MCF 10A (cell line): ENCODE results near the gene KCNA3. TPM values are rescaled to one million over a fixed set of nuclear protein-coding genes. Genes with fewer than 3 reads are reported as not detected.

Experiments
- Bru-seq: library from RNA; stranded (reverse); fragments of 400-500 nt; gene quantifications from one replicate; lab custom pipeline; 2021; lab: Mats Ljungman, UMichigan
- BruChase-seq, 2 experiments: library from RNA; stranded (reverse); fragments of 400-500 nt; gene quantifications; one replicate each; lab custom pipeline; 2021; lab: Mats Ljungman, UMichigan
- BruUV-seq: library from RNA; stranded (reverse); fragments of 400-500 nt; replicated peaks from 2 replicates; lab custom pipeline; 2021; lab: Mats Ljungman, UMichigan
- CTCF ChIA-PET: fragments of 300-600 bp; sonication (Branson Sonifier 250); formaldehyde crosslinking; extraction: SDS; loops from one replicate; lab custom pipeline; 2021; ENCODE audit warnings: antibody characterized with exemption, inconsistent platforms; lab: Yijun Ruan, JAX
- POLR2A ChIA-PET: fragments of 300-600, 350-650 bp; sonication (Branson Sonifier 250); formaldehyde crosslinking; extraction: SDS; loops from one replicate; lab custom pipeline; 2020; ENCODE audit warnings: antibody characterized with exemption, inconsistent platforms; lab: Yijun Ruan, JAX
- DNase-seq: peaks from one replicate; pipeline ENCODE4 v3.0.0-alpha.2; 2018; ENCODE audit not compliant: unreplicated experiment
- H3K27ac Mint-ChIP-seq: one replicate; pipeline ENCODE4 v1.8.0; 2022; ENCODE audit warnings: mild to moderate bottlenecking, low read depth, mixed read lengths; ENCODE audit not compliant: unreplicated experiment
- H3K27me3 Mint-ChIP-seq: one replicate; pipeline ENCODE4 v1.8.0; 2022; ENCODE audit warnings: mixed read lengths; ENCODE audit not compliant: insufficient read depth, unreplicated experiment
- H3K36me3 Mint-ChIP-seq: one replicate; pipeline ENCODE4 v1.8.0; 2022; ENCODE audit warnings: mild to moderate bottlenecking, moderate library complexity, mixed read lengths; ENCODE audit not compliant: insufficient read depth, unreplicated experiment
- H3K4me1 Mint-ChIP-seq: one replicate; pipeline ENCODE4 v1.8.0; 2022; ENCODE audit warnings: mixed read lengths; ENCODE audit not compliant: insufficient read depth, unreplicated experiment
- H3K4me3 Mint-ChIP-seq: one replicate; pipeline ENCODE4 v1.8.0; 2022; ENCODE audit warnings: mild to moderate bottlenecking, moderate library complexity, mixed read lengths; ENCODE audit not compliant: unreplicated experiment
- H3K9me3 Mint-ChIP-seq: one replicate; pipeline ENCODE4 v1.8.0; 2022; ENCODE audit warnings: mixed read lengths; ENCODE audit not compliant: unreplicated experiment
- intact Hi-C: fragments of 100-400 bp; cut with micrococcal nuclease; formaldehyde crosslinking; loops from 2 replicates; pipeline ENCODE4 v1.14.1; 2022
- long read RNA-seq: library from polyadenylated mRNA; stranded (forward); transcript quantifications from one replicate; pipeline ENCODE4 v2.0.0, GENCODE V29; 2022
- total RNA-seq: library from RNA; stranded (reverse); gene quantifications from 2 replicates; pipeline ENCODE4 v1.2.3, GENCODE V29; 2022
- TF ChIP-seq, protein P1 (sequence below): fragments of 200-600 bp; IDR thresholded peaks from one replicate; pipeline ENCODE4 v1.8.0; 2022; ENCODE audit warnings: antibody characterized with exemption, mild to moderate bottlenecking; ENCODE audit not compliant: unreplicated experiment

KCNA3 gene
- total RNA-seq (not detected in 2 replicates), Bru-seq, nascent RNA (not detected), BruChase-seq, experiment 1, labeled RNA remaining after a 6-hour chase (not detected), BruChase-seq, experiment 2, labeled RNA remaining after a 2-hour chase (not detected)
- long read RNA-seq: 0 reads

DNA sequence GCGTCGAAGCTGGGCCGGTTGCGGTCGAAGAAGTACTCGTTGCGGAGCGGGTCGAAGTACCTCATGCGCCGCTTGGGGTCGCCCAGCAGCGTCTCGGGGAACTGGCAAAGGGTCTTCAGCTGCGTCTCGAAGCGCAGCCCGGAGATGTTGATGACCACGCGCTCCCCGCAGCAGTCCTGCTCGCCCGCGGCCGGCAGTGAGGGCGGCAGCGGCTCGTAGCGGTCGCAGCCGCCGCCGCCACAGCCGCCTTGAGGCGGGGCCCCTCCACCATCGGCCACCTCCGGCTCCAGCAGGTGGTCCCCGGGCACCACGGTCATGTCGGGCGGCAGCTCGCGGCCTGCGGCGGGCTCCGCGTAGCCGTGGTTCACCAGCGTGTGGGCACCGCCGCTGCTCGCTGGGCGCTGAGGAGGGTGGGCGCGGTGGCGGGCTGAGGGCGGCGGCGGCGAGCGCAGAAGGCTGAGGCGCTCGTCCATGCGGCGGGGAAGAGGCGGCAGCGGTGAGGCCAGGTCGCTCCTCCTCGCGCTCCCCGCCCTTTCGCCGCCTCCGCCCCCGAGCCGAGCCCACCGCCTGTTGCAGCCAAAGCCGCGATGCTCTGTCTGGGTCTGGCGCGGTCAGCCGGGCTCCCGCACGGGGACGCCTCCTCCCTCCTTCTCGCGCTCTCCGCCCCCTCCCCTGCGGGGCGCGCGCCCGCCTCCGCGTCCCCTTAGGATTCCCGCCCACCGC lies at the start of gene KCNA3:
TSS of gene KCNA3 (minus strand) at position 604 of the 723 bp plus-strand sequence. CDS start at position 473, 131 bp downstream.
- TF ChIP-seq, protein P1, sequence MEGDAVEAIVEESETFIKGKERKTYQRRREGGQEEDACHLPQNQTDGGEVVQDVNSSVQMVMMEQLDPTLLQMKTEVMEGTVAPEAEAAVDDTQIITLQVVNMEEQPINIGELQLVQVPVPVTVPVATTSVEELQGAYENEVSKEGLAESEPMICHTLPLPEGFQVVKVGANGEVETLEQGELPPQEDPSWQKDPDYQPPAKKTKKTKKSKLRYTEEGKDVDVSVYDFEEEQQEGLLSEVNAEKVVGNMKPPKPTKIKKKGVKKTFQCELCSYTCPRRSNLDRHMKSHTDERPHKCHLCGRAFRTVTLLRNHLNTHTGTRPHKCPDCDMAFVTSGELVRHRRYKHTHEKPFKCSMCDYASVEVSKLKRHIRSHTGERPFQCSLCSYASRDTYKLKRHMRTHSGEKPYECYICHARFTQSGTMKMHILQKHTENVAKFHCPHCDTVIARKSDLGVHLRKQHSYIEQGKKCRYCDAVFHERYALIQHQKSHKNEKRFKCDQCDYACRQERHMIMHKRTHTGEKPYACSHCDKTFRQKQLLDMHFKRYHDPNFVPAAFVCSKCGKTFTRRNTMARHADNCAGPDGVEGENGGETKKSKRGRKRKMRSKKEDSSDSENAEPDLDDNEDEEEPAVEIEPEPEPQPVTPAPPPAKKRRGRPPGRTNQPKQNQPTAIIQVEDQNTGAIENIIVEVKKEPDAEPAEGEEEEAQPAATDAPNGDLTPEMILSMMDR: no peak
- H3K36me3 Mint-ChIP-seq: no peaks in the 10 kb centered on the region
- DNase-seq: no peak
- CTCF ChIA-PET: no interaction called here
- H3K27ac Mint-ChIP-seq: no peak within 1 kb of the TSS
- BruUV-seq: no TSS peak
- peaks cover 7% of the 10 kb centered on the region for H3K9me3 Mint-ChIP-seq
- intact Hi-C loops: no loop called here
- POLR2A ChIA-PET: no interaction called here
- H3K4me1 Mint-ChIP-seq: no peaks in the 10 kb centered on the region
- peaks cover 13% of the 10 kb centered on the region for H3K27me3 Mint-ChIP-seq
- H3K4me3 Mint-ChIP-seq: no peak within 1 kb of the TSS

DNA sequence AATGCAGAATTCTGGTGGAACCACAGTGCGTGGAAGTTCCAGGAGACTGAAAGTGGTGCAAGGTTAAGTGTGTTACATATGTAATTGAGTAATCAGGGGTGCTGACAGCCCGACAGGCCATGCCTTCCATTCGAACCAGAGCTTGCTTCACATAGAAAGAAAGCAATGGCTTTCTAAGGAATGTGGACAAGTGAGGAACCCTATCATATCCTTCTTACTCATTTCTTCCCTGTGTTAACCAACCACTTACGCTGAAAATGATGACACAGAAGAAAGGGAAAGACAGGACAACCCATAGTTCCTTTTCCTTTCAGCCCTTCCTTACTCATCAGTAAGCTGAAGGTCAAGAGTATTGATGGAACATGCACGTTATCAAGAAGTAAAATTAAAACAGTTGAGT lies 48.1 kb upstream of the KCNA3 start:
- peaks cover 54% of the 10 kb centered on the region for H3K27me3 Mint-ChIP-seq
- no peaks in the 10 kb centered on the region for H3K4me1 Mint-ChIP-seq
- H3K27ac Mint-ChIP-seq: no peak overlapping the region
- H3K9me3 Mint-ChIP-seq: no peaks in the 10 kb centered on the region
- H3K36me3 Mint-ChIP-seq: no peaks in the 10 kb centered on the region
- TF ChIP-seq, protein P1: no peak
- intact Hi-C loops: no loop called here
- CTCF ChIA-PET: interaction anchor here (0.5 to 2.3 kb wide), 2 partner anchors 39 to 43 kb away, joined by 3 to 7 read pairs; no protein-coding TSS in a partner anchor
- POLR2A ChIA-PET: no interaction called here
- no peak overlapping the region for H3K4me3 Mint-ChIP-seq
- DNase-seq: no peak
- BruUV-seq: no TSS peak

DNA sequence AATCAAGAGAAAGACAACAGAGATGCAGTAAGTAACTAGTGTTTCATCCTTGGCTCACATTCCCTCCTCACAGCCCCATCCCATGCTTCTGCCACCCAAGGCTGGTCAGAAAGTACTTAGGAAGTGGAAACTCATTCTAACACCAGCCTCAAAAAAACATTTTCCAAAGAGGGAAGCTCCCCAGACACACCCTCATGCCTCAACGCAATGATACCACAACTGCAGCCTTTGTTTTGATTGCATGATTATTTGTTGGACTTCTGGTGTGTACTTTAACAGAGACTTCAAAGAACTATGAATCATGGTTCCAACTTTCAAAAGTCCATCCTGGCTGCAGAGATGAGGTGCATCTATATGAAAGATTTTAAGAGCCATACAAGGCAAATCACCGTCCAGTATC lies 45.2 kb upstream of the KCNA3 start:
- H3K9me3 Mint-ChIP-seq: no peaks in the 10 kb centered on the region
- H3K27ac Mint-ChIP-seq: no peak overlapping the region
- no TSS peak for BruUV-seq
- H3K4me1 Mint-ChIP-seq: no peaks in the 10 kb centered on the region
- H3K27me3 Mint-ChIP-seq: peaks cover 39% of the 10 kb centered on the region
- H3K36me3 Mint-ChIP-seq: no peaks in the 10 kb centered on the region
- ChIA-PET CTCF (no interaction called here), POLR2A (no interaction called here)
- intact Hi-C loops: no loop called here
- DNase-seq: no peak
- TF ChIP-seq, protein P1: no peak
- H3K4me3 Mint-ChIP-seq: no peak overlapping the region

DNA sequence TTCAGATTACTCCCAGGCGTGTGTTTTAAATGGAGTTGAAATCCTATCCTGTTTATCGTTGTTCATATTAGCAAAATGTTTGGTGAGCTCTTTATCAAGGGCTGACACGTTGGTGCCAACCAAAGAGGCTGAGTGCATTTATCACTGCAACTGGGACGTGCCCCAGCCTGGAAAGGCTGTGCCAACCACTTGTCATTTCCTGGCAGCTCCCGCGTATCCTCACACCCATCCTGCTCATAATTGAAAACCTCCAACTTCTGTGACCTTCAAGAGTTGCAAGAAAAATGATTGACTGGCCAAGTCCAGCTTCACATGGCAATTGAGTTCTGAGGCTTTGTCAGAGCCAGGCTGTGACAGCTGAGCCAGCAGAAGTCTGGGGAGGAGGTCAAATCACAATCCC lies 43.7 kb upstream of the KCNA3 start:
- CTCF ChIA-PET: interaction anchor here (0.6 kb wide), 1 partner anchor 220 kb away, joined by 3 read pairs; no protein-coding TSS in a partner anchor
- intact Hi-C loops: no loop called here

More for the DNA sequence above, 43.7 kb upstream of the KCNA3 start:
- BruUV-seq: no TSS peak
- H3K9me3 Mint-ChIP-seq: no peaks in the 10 kb centered on the region
- no peaks in the 10 kb centered on the region for H3K4me1 Mint-ChIP-seq
- POLR2A ChIA-PET: no interaction called here
- no peak overlapping the region for H3K27ac Mint-ChIP-seq
- peaks cover 42% of the 10 kb centered on the region for H3K27me3 Mint-ChIP-seq
- DNase-seq: no peak
- H3K4me3 Mint-ChIP-seq: no peak overlapping the region
- TF ChIP-seq, protein P1: no peak
- no peaks in the 10 kb centered on the region for H3K36me3 Mint-ChIP-seq
